Activated CD8-positive, alpha-beta T cell treated with anti-CD3 and anti-CD28 coated beads for 36 hours (primary cell): Measurements from ENCODE around the gene BNC2. TPM values are rescaled to one million over a fixed set of nuclear protein-coding genes. Genes with fewer than 3 reads are reported as not detected.

Experiments used
- ATAC-seq: fragments of 200-7000 bp; cut with Tn5 transposase; one replicate; pipeline ENCODE4 v1.10.0; 2021; ENCODE audit warnings: mild to moderate bottlenecking, moderate library complexity
- CTCF ChIA-PET: fragments of 350-600 bp; sonication (Branson Sonifier 250); formaldehyde crosslinking; loops from one replicate; lab custom pipeline; 2021; ENCODE audit warnings: antibody characterized with exemption; lab: Charles Lee
- POLR2A ChIA-PET: fragments of 350-600 bp; sonication (Branson Sonifier 250); formaldehyde crosslinking; loops from one replicate; lab custom pipeline; 2021; ENCODE audit warnings: antibody characterized with exemption; lab: Charles Lee
- DNase-seq: peaks from one replicate; pipeline ENCODE4 v3.0.0-alpha.2; 2020
- H3K27ac Mint-ChIP-seq: one replicate; pipeline ENCODE4 v1.8.0; 2021; ENCODE audit warnings: mild to moderate bottlenecking, mixed read lengths
- H3K27me3 Mint-ChIP-seq: one replicate; pipeline ENCODE4 v1.8.0; 2021; ENCODE audit warnings: mixed read lengths
- H3K36me3 Mint-ChIP-seq: one replicate; pipeline ENCODE4 v1.8.0; 2021; ENCODE audit warnings: low read depth, mixed read lengths
- H3K4me1 Mint-ChIP-seq: one replicate; pipeline ENCODE4 v1.8.0; 2021; ENCODE audit warnings: low read depth, mixed read lengths
- H3K4me3 Mint-ChIP-seq: one replicate; pipeline ENCODE4 v1.8.0; 2021; ENCODE audit warnings: mild to moderate bottlenecking, moderate library complexity, mixed read lengths
- H3K9me3 Mint-ChIP-seq: one replicate; pipeline ENCODE4 v1.8.0; 2021; ENCODE audit warnings: mixed read lengths
- intact Hi-C: fragments of 100-400 bp; cut with micrococcal nuclease; formaldehyde crosslinking; loops from one replicate; pipeline ENCODE4 v1.10.0; 2022
- total RNA-seq, 2 experiments: library from RNA; stranded (reverse); gene quantifications; one replicate each; pipeline ENCODE4 v1.2.3, GENCODE V29; 2021
- TF ChIP-seq, protein P1 (sequence below): fragments of 200-600 bp; IDR thresholded peaks from one replicate; pipeline ENCODE4 v1.8.0; 2022; ENCODE audit warnings: antibody characterized with exemption, mild to moderate bottlenecking

Gene BNC2
- total RNA-seq, 2 experiments from 2014 or later: not detected

DNA sequence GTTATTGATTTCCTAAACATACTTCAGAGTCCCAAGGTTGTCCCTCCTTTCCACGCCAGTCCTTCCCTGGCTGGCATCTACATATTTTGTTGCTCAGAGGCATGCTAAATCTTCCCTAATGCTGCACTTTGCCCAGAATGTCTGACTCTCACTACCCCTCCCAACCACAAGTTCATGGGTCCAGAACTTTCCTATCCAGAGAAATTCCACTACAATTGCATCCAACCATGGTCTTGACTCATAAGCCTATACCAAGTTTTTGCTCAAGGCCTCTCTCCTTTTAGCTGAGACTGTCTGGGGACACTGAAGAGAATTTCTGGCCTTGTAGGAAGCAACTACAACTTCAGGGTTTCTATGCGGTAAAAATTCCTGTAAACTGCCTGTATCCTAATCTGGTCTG lies 206.3 kb downstream of the BNC2 start:
- CTCF ChIA-PET: no interaction called here

DNA sequence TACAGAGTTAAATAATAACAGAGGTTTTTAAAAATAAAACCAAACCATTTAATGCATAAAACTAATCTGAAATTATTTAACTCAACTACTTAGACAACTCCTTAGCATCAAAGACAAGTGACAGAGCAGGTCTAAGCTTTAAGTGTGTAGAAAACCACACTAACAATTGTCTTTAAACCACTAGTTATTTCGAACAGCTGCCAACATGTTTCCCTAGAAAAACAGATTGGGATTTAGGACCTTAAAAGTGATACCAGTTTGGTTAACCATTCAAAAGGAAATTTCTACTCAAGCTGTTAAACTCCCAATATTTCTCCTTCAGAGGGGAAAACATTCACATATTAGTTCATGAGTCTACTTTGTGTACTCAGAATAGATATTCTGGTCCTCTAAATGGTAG lies 208.7 kb downstream of the BNC2 start:
- CTCF ChIA-PET: no interaction called here
- Mint-ChIP-seq H3K4me3 (no peak overlapping the region), H3K9me3 (peaks cover 1% of the 10 kb centered on the region), H3K27ac (no peak overlapping the region), H3K4me1 (no peaks in the 10 kb centered on the region), H3K27me3 (no peaks in the 10 kb centered on the region), H3K36me3 (no peaks in the 10 kb centered on the region)
- intact Hi-C loops: no loop called here
- TF ChIP-seq, protein P1, sequence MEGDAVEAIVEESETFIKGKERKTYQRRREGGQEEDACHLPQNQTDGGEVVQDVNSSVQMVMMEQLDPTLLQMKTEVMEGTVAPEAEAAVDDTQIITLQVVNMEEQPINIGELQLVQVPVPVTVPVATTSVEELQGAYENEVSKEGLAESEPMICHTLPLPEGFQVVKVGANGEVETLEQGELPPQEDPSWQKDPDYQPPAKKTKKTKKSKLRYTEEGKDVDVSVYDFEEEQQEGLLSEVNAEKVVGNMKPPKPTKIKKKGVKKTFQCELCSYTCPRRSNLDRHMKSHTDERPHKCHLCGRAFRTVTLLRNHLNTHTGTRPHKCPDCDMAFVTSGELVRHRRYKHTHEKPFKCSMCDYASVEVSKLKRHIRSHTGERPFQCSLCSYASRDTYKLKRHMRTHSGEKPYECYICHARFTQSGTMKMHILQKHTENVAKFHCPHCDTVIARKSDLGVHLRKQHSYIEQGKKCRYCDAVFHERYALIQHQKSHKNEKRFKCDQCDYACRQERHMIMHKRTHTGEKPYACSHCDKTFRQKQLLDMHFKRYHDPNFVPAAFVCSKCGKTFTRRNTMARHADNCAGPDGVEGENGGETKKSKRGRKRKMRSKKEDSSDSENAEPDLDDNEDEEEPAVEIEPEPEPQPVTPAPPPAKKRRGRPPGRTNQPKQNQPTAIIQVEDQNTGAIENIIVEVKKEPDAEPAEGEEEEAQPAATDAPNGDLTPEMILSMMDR: no peak
- DNase-seq (no peak), ATAC-seq (no peak)
- POLR2A ChIA-PET: no interaction called here

More for the DNA sequence above, 206.3 kb downstream of the BNC2 start:
- Mint-ChIP-seq H3K9me3 (peaks cover 1% of the 10 kb centered on the region), H3K4me1 (no peaks in the 10 kb centered on the region), H3K4me3 (no peak overlapping the region), H3K27ac (no peak overlapping the region), H3K36me3 (no peaks in the 10 kb centered on the region), H3K27me3 (no peaks in the 10 kb centered on the region)
- intact Hi-C loops: no loop called here
- POLR2A ChIA-PET: no interaction called here
- DNase-seq: no peak
- TF ChIP-seq, protein P1: no peak
- no peak for ATAC-seq

DNA sequence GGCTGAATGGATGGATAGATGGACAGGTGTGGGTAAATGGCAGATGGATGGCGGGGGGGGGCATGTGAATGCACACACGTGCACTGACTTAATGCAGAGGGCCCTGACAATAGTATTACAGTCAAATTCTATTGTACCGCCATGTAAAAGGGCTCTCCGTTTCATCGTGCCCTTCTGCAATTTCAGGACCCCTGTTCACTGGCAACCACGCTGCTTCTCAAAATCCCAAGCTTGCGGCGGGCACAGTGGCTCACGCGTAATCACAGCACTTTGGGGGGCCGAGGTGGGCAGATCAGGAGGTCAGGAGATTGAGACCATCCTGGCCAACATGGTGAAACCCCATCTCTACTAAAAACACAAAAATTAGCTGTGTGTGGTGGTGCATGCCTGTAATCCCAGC lies 211.4 kb downstream of the BNC2 start:
- TF ChIP-seq, protein P1: no peak
- ChIA-PET POLR2A (interaction anchor here (0.7 kb wide), 1 partner anchor 19 kb away, joined by 4 read pairs; no protein-coding TSS in a partner anchor), CTCF (no interaction called here)
- ATAC-seq (no peak), DNase-seq (no peak)
- Mint-ChIP-seq H3K9me3 (no peaks in the 10 kb centered on the region), H3K4me3 (no peak overlapping the region), H3K27me3 (no peaks in the 10 kb centered on the region), H3K4me1 (no peaks in the 10 kb centered on the region), H3K27ac (no peak overlapping the region), H3K36me3 (no peaks in the 10 kb centered on the region)
- intact Hi-C loops: no loop called here

DNA sequence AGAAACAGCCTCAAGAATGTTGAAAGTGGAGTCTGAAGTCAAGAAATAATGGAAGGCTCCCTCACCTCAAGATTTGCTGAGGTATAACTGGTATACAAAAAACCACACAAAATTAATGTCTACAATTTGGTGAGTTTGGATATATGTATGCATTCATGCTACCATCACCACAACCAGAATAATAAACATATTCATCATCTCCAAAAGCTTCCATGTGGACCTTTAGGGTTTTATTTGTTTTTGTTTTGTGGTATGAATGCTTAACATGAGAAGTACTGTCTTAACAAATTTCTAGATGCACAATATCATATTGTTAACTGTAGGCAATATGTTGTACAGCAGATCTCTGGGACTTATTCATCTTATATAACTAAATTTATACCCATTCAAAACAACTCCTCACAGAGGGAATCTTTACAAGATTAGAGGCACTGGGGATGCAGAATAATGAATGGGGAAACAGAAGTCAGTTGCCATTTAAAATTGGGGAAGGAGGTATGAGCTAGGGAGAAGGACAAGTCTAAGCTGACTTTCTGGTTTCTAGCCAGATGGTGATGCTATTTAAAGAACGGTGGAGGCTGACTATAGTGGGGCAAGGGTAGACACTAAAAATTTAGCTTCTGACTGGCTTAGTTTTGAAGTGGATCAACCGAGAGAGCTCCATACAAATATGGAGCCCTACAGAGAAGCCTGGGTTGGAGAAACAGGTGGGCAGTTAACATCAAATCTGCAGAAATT lies 213.9 kb downstream of the BNC2 start:
- CTCF ChIA-PET: no interaction called here
- no peaks in the 10 kb centered on the region for H3K4me1 Mint-ChIP-seq
- H3K36me3 Mint-ChIP-seq: no peaks in the 10 kb centered on the region
- TF ChIP-seq, protein P1: no peak
- no peaks in the 10 kb centered on the region for H3K27me3 Mint-ChIP-seq
- no peaks in the 10 kb centered on the region for H3K9me3 Mint-ChIP-seq
- no peak overlapping the region for H3K27ac Mint-ChIP-seq
- ATAC-seq: no peak
- POLR2A ChIA-PET: no interaction called here
- intact Hi-C loops: no loop called here
- DNase-seq: no peak
- H3K4me3 Mint-ChIP-seq: no peak overlapping the region

DNA sequence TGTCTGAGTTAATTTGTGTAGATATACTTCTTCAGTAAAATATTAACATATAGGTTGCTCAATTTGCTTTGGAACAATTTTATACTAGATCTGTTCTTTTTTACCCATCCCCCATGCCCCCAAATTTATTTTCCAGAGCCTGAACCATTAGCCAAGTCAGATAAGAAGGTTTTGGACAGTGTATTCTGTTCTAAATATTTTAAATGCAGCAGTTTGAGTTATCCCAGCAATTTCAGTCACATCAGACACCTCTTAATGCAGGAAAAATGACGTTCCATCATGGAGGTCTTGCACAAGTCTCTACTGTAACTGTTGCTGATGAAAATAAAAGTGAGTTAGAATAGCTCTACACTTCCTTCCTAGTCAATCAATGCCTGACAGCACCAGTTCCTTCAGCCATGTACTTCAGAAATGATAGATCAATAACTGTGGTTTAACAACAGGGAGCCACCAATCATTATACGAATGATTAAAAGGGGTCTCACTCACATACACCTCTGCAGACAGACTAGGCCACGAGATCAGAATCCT lies 215.8 kb downstream of the BNC2 start:
- Mint-ChIP-seq H3K4me1 (no peaks in the 10 kb centered on the region), H3K36me3 (no peaks in the 10 kb centered on the region), H3K27ac (no peak overlapping the region), H3K4me3 (no peak overlapping the region), H3K9me3 (no peaks in the 10 kb centered on the region), H3K27me3 (no peaks in the 10 kb centered on the region)
- ChIA-PET POLR2A (no interaction called here), CTCF (no interaction called here)
- ATAC-seq (no peak), DNase-seq (no peak)
- TF ChIP-seq, protein P1: no peak
- intact Hi-C loops: no loop called here
